Ishikawa (cell line): ENCODE data around the gene CDHR3.

Experiments used
- REST ChIP-seq: IDR thresholded peaks from 2 replicates; pipeline ENCODE4 v1.6.1; 2012; ENCODE audit warnings: low read depth, mild to moderate bottlenecking
- TAF1 ChIP-seq: IDR thresholded peaks from 2 replicates; pipeline ENCODE4 v1.6.1; 2012; ENCODE audit warnings: low read depth, mild to moderate bottlenecking
- TEAD4 ChIP-seq: IDR thresholded peaks from 2 replicates; pipeline ENCODE4 v1.6.1; 2012
- YY1 ChIP-seq: IDR thresholded peaks from 2 replicates; pipeline ENCODE4 v1.6.1; 2012; ENCODE audit warnings: low read depth

GRCh38 chr7:106042196-106042611, 79.1 kb downstream of the CDHR3 start:
- TF ChIP-seq REST (no peak), YY1 (no peak), TAF1 (no peak), TEAD4 (no peak)
